HEK293T (cell line): Measurements from ENCODE around the gene ARMH3.
"Not testable (repeated sequence)": the region's sequence is repeated elsewhere in the genome, so short reads cannot be mapped to it uniquely, and the experiment has no call there.

ENCODE experiments used
- BHLHE40 ChIP-seq: fragments of 450-650 bp; IDR thresholded peaks from 2 replicates; pipeline ENCODE4 v1.6.1; 2016; ENCODE audit warnings: mild to moderate bottlenecking, moderate library complexity, borderline replicate concordance
- CTBP1 ChIP-seq: fragments of 450-650 bp; IDR thresholded peaks from 2 replicates; pipeline ENCODE4 v1.6.1; 2016; ENCODE audit warnings: borderline replicate concordance
- FOXK2 ChIP-seq: fragments of 450-650 bp; IDR thresholded peaks from 2 replicates; pipeline ENCODE4 v1.6.1; 2016; ENCODE audit warnings: mild to moderate bottlenecking
- FOXM1 ChIP-seq: fragments of 450-650 bp; IDR thresholded peaks from 2 replicates; pipeline ENCODE4 v1.6.1; 2017; ENCODE audit warnings: mild to moderate bottlenecking, borderline replicate concordance
- NFRKB ChIP-seq: fragments of 450-650 bp; IDR thresholded peaks from 2 replicates; pipeline ENCODE4 v1.6.1; 2016; ENCODE audit warnings: mild to moderate bottlenecking, moderate library complexity
- SP1 ChIP-seq: fragments of 450-650 bp; IDR thresholded peaks from 2 replicates; pipeline ENCODE4 v1.6.1; 2017
- SUZ12 ChIP-seq: fragments of 450-650 bp; IDR thresholded peaks from 2 replicates; pipeline ENCODE4 v1.6.1; 2016; ENCODE audit warnings: mild to moderate bottlenecking

GRCh38 chr10:102054881-102055646, 909 bp downstream of the ARMH3 start:
- not testable (repeated sequence) for TF ChIP-seq SUZ12, FOXK2, CTBP1, NFRKB, SP1, FOXM1, BHLHE40
